GM13976 (cell line): ENCODE results near the gene PTPN12.

Experiments
- DNase-seq: peaks from one replicate; pipeline ENCODE4 v3.0.0; 2012; ENCODE audit warnings: low spot score
- in situ Hi-C: fragments of 300-500 bp; cut with MboI; formaldehyde crosslinking; loops from one replicate; pipeline ENCODE4 v1.12.0; 2022; ENCODE audit warnings: low sequenced_read_pairs, mixed read lengths, inconsistent platforms; ENCODE audit not compliant: unreplicated experiment
- TF ChIP-seq, protein P1 (sequence below): IDR thresholded peaks from 2 replicates; pipeline ENCODE4 v1.5.1; 2012; ENCODE audit warnings: borderline replicate concordance, mild to moderate bottlenecking; ENCODE audit not compliant: insufficient read depth; ENCODE audit errors: extremely low read depth, missing control alignments, control extremely low read depth

Gene PTPN12

DNA sequence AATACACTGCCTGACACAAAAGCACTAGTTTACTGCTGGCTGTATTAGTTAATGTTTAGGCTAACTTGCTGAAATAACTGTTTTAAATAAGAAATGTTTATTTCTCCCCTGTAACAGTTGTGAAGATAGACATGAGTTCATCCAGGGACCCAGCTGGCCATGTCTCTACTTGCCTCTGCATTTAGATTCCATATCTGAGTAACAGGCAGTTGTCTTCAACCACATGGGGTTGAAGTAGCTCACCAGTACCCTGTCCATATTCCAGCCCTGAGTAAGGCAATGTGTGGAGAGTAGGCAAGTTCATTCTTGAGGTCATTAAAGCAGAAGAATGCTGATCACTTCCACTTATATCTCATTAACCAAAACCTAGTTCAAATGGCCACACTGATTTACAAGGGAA, 128.1 kb downstream of the PTPN12 start:
- TF ChIP-seq, protein P1, sequence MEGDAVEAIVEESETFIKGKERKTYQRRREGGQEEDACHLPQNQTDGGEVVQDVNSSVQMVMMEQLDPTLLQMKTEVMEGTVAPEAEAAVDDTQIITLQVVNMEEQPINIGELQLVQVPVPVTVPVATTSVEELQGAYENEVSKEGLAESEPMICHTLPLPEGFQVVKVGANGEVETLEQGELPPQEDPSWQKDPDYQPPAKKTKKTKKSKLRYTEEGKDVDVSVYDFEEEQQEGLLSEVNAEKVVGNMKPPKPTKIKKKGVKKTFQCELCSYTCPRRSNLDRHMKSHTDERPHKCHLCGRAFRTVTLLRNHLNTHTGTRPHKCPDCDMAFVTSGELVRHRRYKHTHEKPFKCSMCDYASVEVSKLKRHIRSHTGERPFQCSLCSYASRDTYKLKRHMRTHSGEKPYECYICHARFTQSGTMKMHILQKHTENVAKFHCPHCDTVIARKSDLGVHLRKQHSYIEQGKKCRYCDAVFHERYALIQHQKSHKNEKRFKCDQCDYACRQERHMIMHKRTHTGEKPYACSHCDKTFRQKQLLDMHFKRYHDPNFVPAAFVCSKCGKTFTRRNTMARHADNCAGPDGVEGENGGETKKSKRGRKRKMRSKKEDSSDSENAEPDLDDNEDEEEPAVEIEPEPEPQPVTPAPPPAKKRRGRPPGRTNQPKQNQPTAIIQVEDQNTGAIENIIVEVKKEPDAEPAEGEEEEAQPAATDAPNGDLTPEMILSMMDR: no peak
- DNase-seq: no peak
- in situ Hi-C loops: loop anchor here (25.0 kb wide), 2 partner anchors 272 to 372 kb away; no protein-coding TSS in a partner anchor

DNA sequence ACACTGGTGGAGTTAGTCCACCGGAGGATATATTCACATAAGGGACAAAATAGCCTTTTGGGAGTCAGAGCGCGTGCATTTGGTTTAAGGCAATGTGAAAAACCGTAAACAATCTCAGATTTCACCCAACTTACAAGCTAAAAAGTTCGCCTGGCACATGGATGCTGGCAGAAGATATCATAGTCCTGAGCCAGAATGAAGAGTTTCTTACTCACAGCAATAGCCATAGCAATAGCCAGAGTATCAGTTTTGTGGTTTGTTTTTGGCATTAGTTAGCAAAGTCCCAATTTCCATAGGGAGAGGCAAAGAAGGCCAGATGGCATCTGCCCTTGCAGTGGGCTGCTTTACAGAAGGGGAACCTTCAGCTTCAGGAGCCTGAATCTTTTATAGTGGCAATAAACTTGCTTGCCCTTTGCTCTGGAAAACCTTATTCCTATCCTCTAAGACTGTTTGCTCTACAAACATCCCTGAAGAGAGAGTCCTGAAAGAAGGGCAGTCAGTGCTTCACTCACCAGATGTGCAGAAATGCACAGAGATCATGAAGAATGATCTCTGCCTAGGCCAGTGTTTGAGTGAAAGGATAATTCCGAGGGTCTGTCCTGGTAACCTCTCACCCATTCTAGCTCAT, 130.5 kb downstream of the PTPN12 start:
- TF ChIP-seq, protein P1: no peak
- no peak for DNase-seq
- in situ Hi-C loops: loop anchor here (25.0 kb wide), 2 partner anchors 270 to 370 kb away; no protein-coding TSS in a partner anchor

DNA sequence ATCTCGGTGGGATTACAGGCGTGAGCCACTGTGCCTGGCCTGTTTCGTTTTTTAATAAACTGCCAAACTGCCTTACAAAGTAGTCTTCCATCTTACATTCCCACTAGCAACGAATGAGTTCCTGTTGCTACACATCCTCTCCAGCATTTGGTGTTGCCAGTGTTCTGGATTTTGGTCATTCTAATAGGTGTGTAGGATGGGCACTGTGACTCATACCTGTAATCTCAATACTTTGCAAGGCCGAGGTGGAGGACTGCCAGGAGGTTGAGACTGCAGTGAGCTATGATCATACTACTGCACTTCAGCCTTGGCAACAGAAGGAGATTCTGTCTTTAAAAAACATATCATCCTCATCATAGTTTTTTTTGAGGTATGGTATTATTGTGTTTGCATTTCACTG, 137.8 kb downstream of the PTPN12 start:
- no peak for DNase-seq
- in situ Hi-C loops: loop anchor here (25.0 kb wide), 2 partner anchors 262 to 362 kb away; no protein-coding TSS in a partner anchor
- TF ChIP-seq, protein P1: no peak

GRCh38 chr7:77679608-77680007, 142.5 kb downstream of the PTPN12 start:
- TF ChIP-seq, protein P1: no peak
- no peak for DNase-seq
- in situ Hi-C loops: no loop called here

DNA sequence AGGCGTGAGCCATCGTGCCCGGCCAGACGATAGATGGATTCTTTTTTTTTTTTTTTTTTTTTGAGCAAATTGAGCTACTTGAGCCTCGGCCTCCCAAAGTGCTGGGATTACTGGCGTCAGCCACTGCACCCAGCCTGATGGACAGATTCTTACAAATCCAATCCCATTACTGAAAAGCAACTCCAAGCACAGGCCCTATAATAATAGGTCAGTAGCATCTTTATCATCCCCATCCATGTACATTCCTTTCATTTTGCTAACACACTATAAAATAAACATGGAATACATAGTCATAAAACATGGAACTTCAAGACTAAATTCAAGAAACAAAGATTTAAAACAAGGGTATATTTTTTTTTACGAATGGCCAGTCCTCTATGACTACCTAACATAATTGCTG, 143.2 kb downstream of the PTPN12 start:
- in situ Hi-C loops: no loop called here
- TF ChIP-seq, protein P1: no peak

GRCh38 chr7:77684030-77684429, 146.9 kb downstream of the PTPN12 start:
- no peak for DNase-seq
- in situ Hi-C loops: no loop called here
- TF ChIP-seq, protein P1: no peak

More for the DNA sequence above, 143.2 kb downstream of the PTPN12 start:
- no peak for DNase-seq
